B cell (primary cell): ENCODE results near the gene PIM1. TPM values are rescaled to one million over a fixed set of nuclear protein-coding genes. Genes with fewer than 3 reads are reported as not detected.

ENCODE experiments used
- ATAC-seq: fragments of 200-7000 bp; cut with Tn5 transposase; one replicate; pipeline ENCODE4 v1.10.0; 2021; ENCODE audit warnings: low read depth, mild to moderate bottlenecking, moderate number of reproducible peaks, moderate library complexity
- CTCF ChIA-PET: fragments of 350-600 bp; sonication (Branson Sonifier 250); formaldehyde crosslinking; loops from one replicate; lab custom pipeline; 2021; ENCODE audit warnings: antibody characterized with exemption, inconsistent platforms; lab: Charles Lee
- POLR2A ChIA-PET: fragments of 350-600 bp; sonication (Branson Sonifier 250); formaldehyde crosslinking; loops from one replicate; lab custom pipeline; 2021; ENCODE audit warnings: antibody characterized with exemption; lab: Charles Lee
- DNase-seq: peaks from one replicate; pipeline ENCODE4 v3.0.0; 2013
- H2AFZ ChIP-seq: 2 replicates; pipeline ENCODE4 v1.6.1; 2012; ENCODE audit warnings: mild to moderate bottlenecking, low read depth, low read length; ENCODE audit not compliant: insufficient read depth, poor library complexity, severe bottlenecking
- H3K27ac ChIP-seq, 2 donors: 1 replicate in 1 of 2; 2 replicates in 1 of 2; pipeline ENCODE4 v1.5.1; 2012 to 2013; ENCODE audit warnings: low read length in 2 of 2, mild to moderate bottlenecking in 2 of 2, moderate library complexity in 1 of 2
- H3K27me3 ChIP-seq, 4 experiments: fragments of 200-600 bp in 1 of 4; sonication (generic) in 1 of 4; replicated peaks in 1 of 4; 1 replicate in 2 of 4; 2 replicates in 2 of 4; pipeline versions ENCODE4 v1.6.1 to v1.7.0; 2013 to 2016; ENCODE audit warnings: low read length in 3 of 4, mild to moderate bottlenecking in 2 of 4, mixed read lengths in 1 of 4, moderate library complexity in 1 of 4; ENCODE audit not compliant: insufficient read depth in 4 of 4, control insufficient read depth in 3 of 4; ENCODE audit errors: control extremely low read depth in 1 of 4
- H3K36me3 ChIP-seq, 2 experiments: replicated peaks in 1 of 2; 1 replicate in 1 of 2; 2 replicates in 1 of 2; pipeline versions ENCODE4 v1.6.1 to v1.7.1; 2013; ENCODE audit warnings: low read length in 1 of 2; ENCODE audit not compliant: insufficient read depth in 2 of 2, control insufficient read depth in 1 of 2; ENCODE audit errors: control extremely low read depth in 1 of 2, extremely low read depth in 1 of 2
- H3K4me1 ChIP-seq, 2 donors: fragments of 200-600 bp in 1 of 2; sonication (generic) in 1 of 2; 1 replicate in 1 of 2; 2 replicates in 1 of 2; pipeline versions ENCODE4 v1.5.1 to v1.6.1; 2013 to 2017; ENCODE audit warnings: low read length in 2 of 2; ENCODE audit not compliant: control insufficient read depth in 2 of 2, insufficient read depth in 2 of 2
- H3K4me2 ChIP-seq: replicated peaks from 2 replicates; pipeline ENCODE3; 2012; ENCODE audit warnings: mild to moderate bottlenecking, low read depth, low read length; ENCODE audit not compliant: poor library complexity, severe bottlenecking
- H3K4me3 ChIP-seq, 5 experiments: fragments of 200-600 bp in 1 of 5; sonication (generic) in 1 of 5; 1 replicate in 3 of 5; 2 replicates in 2 of 5; pipeline versions ENCODE4 v1.5.1 to v1.7.0; 2011 to 2016; ENCODE audit warnings: low read length in 4 of 5, mild to moderate bottlenecking in 4 of 5, low read depth in 2 of 5, control low read depth in 1 of 5, moderate library complexity in 1 of 5; ENCODE audit not compliant: insufficient read depth in 1 of 5; ENCODE audit errors: control extremely low read depth in 1 of 5, extremely low read depth in 1 of 5
- H3K79me2 ChIP-seq: fragments of 200-600 bp; sonication (generic); one replicate; pipeline ENCODE4 v1.6.0; 2016; ENCODE audit warnings: low read length; ENCODE audit not compliant: control insufficient read depth, insufficient read depth
- H3K9ac ChIP-seq: fragments of 200-600 bp; sonication (generic); 2 replicates; pipeline ENCODE4 v1.6.1; 2017; ENCODE audit warnings: mild to moderate bottlenecking, low read length, moderate library complexity
- H3K9me3 ChIP-seq, 3 donors: one replicate each; pipeline versions ENCODE4 v1.6.1 to v1.7.1; 2013; ENCODE audit warnings: low read length in 2 of 3; ENCODE audit not compliant: control insufficient read depth in 2 of 3, insufficient read depth in 1 of 3; ENCODE audit errors: control extremely low read depth in 1 of 3
- H4K20me1 ChIP-seq: 2 replicates; pipeline ENCODE4 v1.6.0; 2012; ENCODE audit warnings: mild to moderate bottlenecking, low read length; ENCODE audit not compliant: insufficient read depth, control insufficient read depth, poor library complexity, severe bottlenecking
- H3K27ac Mint-ChIP-seq: one replicate; pipeline ENCODE4 v1.8.0; 2021; ENCODE audit warnings: mixed read lengths
- H3K27me3 Mint-ChIP-seq: one replicate; pipeline ENCODE4 v1.8.0; 2021; ENCODE audit warnings: mixed read lengths
- H3K4me1 Mint-ChIP-seq: one replicate; pipeline ENCODE4 v1.8.0; 2021; ENCODE audit warnings: mixed read lengths
- H3K4me3 Mint-ChIP-seq: one replicate; pipeline ENCODE4 v1.8.0; 2021; ENCODE audit warnings: mixed read lengths
- H3K9me3 Mint-ChIP-seq: one replicate; pipeline ENCODE4 v1.8.0; 2022; ENCODE audit warnings: mixed read lengths; ENCODE audit not compliant: insufficient read depth
- EZH2 ChIP-seq: IDR thresholded peaks from 2 replicates; pipeline ENCODE4 v1.6.1; 2012; ENCODE audit warnings: borderline replicate concordance, low read depth, mild to moderate bottlenecking, moderate library complexity, low read length; ENCODE audit not compliant: insufficient read depth, poor library complexity, severe bottlenecking
- WGBS: methylation state at CpG from one replicate; pipeline ENCODE4 v1.1.5; 2013; ENCODE audit warnings: missing lambda C conversion rate; ENCODE audit not compliant: insufficient coverage; 5-methylcytosine and 5-hydroxymethylcytosine counted together
- intact Hi-C: fragments of 100-400 bp; cut with micrococcal nuclease; formaldehyde crosslinking; loops from one replicate; pipeline ENCODE4 v1.10.0; 2022
- polyA plus RNA-seq: library from polyadenylated mRNA; depleted of rRNA; stranded (reverse); fragments of >200 nt; gene quantifications from 2 replicates; pipeline ENCODE4 v1.2.3, GENCODE V29; 2012
- total RNA-seq, 2 donors: library from RNA; stranded (reverse); fragments of 120-200 nt in 1 of 2; gene quantifications; 1 replicate in 1 of 2; 2 replicates in 1 of 2; pipeline versions ENCODE4 v1.2.3 to v1.2.4, GENCODE V29; 2013 to 2022
- TF ChIP-seq, protein P1 (sequence below): fragments of 200-600 bp; IDR thresholded peaks from one replicate; pipeline ENCODE4 v1.8.0; 2022; ENCODE audit warnings: antibody characterized with exemption, mild to moderate bottlenecking

The PIM1 gene
- total and polyA plus RNA-seq, 2 donors (not counting 1 experiment from before 2014, with no cell fraction given), result 13.6 to 102 TPM

DNA sequence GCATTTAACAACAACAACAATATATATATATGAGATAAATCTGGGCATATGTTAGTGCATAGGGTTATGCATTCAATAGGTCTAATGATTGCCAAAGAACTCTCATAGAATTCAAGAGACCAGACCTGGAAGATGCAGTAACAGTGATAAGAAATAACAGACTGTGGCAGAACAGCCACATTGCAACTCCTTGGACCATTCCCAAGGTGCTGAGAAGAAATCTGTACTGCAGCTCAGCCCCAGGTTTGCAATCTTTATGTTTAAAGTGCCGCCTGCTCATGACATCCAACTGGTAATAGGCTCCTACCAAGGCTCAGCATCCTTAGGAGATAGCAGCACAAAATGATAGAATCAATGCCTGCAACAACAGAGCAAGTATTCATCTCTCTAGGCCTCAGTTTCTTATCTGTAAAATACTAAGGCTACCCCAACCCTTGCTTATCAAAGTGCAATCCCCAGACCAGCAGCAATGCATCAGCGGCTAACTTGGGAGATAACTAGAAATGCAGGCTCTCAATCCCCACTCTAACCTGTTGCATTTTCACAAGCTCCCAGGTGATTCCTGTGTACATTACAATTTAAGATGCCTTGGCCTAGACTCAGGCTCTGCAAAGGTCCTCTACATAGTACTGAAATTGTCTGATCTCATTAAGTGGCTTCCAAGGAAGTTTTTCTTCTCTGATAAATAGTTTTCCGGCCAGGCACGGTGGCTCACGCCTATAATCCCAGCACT, 30.6 kb upstream of the PIM1 start:
- DNase-seq (no peak), ATAC-seq (no peak)
- Mint-ChIP-seq H3K27ac (no peak overlapping the region), H3K9me3 (no peaks in the 10 kb centered on the region), H3K4me3 (no peak overlapping the region), H3K27me3 (no peaks in the 10 kb centered on the region), H3K4me1 (peaks cover 25% of the 10 kb centered on the region)
- no peak overlapping the region for H3K9ac ChIP-seq
- H3K4me3 ChIP-seq, result no peak overlapping the region
- 93% methylated on average over 3 of the region's 5 CpGs for WGBS
- H2AFZ ChIP-seq, result no peak overlapping the region
- intact Hi-C loops, result no loop called here
- H4K20me1 ChIP-seq, result no peaks in the 10 kb centered on the region
- no peaks in the 10 kb centered on the region for H3K36me3 ChIP-seq
- H3K4me2 ChIP-seq, result no peak overlapping the region
- no peaks in the 10 kb centered on the region for H3K9me3 ChIP-seq
- no peaks in the 10 kb centered on the region for H3K27me3 ChIP-seq
- no peaks in the 10 kb centered on the region for H3K79me2 ChIP-seq
- peaks cover 0 to 6% of the 10 kb centered on the region in 2 donors for H3K4me1 ChIP-seq
- ChIA-PET POLR2A (interaction anchor here (0.6 to 1.3 kb wide), 3 partner anchors 10 to 17 kb away, joined by 3 to 11 read pairs (median 4); no protein-coding TSS in a partner anchor), CTCF (interaction anchor here (0.7 kb wide), 1 partner anchor 114 kb away, joined by 3 read pairs; no protein-coding TSS in a partner anchor)
- TF ChIP-seq, protein P1, sequence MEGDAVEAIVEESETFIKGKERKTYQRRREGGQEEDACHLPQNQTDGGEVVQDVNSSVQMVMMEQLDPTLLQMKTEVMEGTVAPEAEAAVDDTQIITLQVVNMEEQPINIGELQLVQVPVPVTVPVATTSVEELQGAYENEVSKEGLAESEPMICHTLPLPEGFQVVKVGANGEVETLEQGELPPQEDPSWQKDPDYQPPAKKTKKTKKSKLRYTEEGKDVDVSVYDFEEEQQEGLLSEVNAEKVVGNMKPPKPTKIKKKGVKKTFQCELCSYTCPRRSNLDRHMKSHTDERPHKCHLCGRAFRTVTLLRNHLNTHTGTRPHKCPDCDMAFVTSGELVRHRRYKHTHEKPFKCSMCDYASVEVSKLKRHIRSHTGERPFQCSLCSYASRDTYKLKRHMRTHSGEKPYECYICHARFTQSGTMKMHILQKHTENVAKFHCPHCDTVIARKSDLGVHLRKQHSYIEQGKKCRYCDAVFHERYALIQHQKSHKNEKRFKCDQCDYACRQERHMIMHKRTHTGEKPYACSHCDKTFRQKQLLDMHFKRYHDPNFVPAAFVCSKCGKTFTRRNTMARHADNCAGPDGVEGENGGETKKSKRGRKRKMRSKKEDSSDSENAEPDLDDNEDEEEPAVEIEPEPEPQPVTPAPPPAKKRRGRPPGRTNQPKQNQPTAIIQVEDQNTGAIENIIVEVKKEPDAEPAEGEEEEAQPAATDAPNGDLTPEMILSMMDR, result no peak
- TF ChIP-seq EZH2, result no peak
- H3K27ac ChIP-seq, result no peak overlapping the region

DNA sequence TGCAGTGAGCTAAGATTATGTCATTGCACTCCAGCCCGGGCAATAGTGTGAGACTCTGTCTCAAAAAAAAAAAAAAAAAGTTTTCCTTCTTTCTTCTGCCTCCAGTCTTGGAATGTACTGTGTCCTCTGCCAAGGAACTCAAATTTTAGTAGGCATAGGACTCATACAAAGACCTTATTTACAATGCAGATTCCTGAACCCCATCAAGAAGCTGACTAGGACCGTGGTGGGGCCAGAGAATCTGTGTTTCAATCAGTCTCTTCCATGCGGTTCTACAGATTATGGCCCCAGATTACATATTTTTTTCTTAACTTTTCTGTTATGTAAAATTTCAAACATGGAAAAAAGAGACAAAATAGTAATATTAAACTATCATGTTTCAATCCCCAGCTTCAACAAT, 29.8 kb upstream of the PIM1 start:
- H3K4me1 ChIP-seq, result peaks cover 0 to 11% of the 10 kb centered on the region in 2 donors
- peaks cover 31% of the 10 kb centered on the region for H3K4me1 Mint-ChIP-seq
- WGBS, result 100% methylated on average over 1 of the region's 3 CpGs
- no peaks in the 10 kb centered on the region for H3K79me2 ChIP-seq
- H3K9me3 ChIP-seq, result no peaks in the 10 kb centered on the region
- ChIA-PET CTCF (interaction anchor here (0.6 kb wide), 1 partner anchor 68 kb away, joined by 3 read pairs; no protein-coding TSS in a partner anchor), POLR2A (interaction anchor here (0.7 kb wide), 1 partner anchor 9 kb away, joined by 9 read pairs; no protein-coding TSS in a partner anchor)
- no peak overlapping the region for H3K9ac ChIP-seq
- H3K4me3 ChIP-seq, result no peak overlapping the region
- no peak overlapping the region for H3K4me3 Mint-ChIP-seq
- no peaks in the 10 kb centered on the region for H4K20me1 ChIP-seq
- no peak for ATAC-seq
- no peaks in the 10 kb centered on the region for H3K9me3 Mint-ChIP-seq
- DNase-seq, result no peak
- no peaks in the 10 kb centered on the region for H3K27me3 Mint-ChIP-seq
- no peak overlapping the region for H3K4me2 ChIP-seq
- H2AFZ ChIP-seq, result no peak overlapping the region
- no peaks in the 10 kb centered on the region for H3K36me3 ChIP-seq
- intact Hi-C loops, result loop anchor here (2.0 kb wide), 1 partner anchor 15 kb away; no protein-coding TSS in a partner anchor
- TF ChIP-seq EZH2, result no peak
- TF ChIP-seq, protein P1, result no peak
- H3K27ac ChIP-seq, result no peak overlapping the region
- no peak overlapping the region for H3K27ac Mint-ChIP-seq
- H3K27me3 ChIP-seq, result no peaks in the 10 kb centered on the region
